ENCODE measurements around the gene GAS1. TPM values are rescaled to one million over a fixed set of nuclear protein-coding genes. Genes with fewer than 3 reads are reported as not detected.

The GAS1 gene
- total RNA-seq, 1 experiment from 2014 or later: 0.13 TPM

DNA sequence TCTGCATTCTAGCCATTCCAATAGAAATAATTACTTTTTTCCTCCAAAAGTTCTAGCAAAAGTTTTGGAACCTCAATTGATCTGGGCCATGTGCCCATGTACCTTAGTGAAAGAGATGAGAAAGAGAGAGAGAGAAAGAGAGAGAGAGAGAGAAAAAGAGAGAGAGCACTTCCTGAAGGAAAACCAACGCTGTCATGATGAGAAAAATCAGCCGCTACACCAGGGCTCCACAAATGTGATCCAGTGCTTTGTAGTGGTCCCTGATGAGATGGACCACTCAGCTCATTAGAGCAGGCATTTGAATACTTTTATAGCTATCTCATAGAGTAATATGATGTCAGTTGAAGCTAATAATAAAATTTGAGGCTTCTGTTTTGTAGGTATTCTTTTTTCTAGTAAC is 7.7 kb upstream of the GAS1 start:
- no peaks in the 10 kb centered on the region for H3K9me3 ChIP-seq (ENCODE audit: control insufficient read depth, insufficient read depth, low read depth, low read length)
- H3K27ac ChIP-seq (ENCODE audit: low read length): no peak overlapping the region
- H3K27me3 ChIP-seq (ENCODE audit: control insufficient read depth, insufficient read depth, low read length): no peaks in the 10 kb centered on the region
- intact Hi-C loops (cut with micrococcal nuclease; ENCODE audit: unreplicated experiment): no loop called here
- POLR2A ChIA-PET: no interaction called here
- TF ChIP-seq SIN3A (IDR thresholded peaks at IDR 0.05; ENCODE audit: borderline replicate concordance, insufficient read depth, low read depth, low read length): no peak
- no peak for TF ChIP-seq POLR2AphosphoS5 (IDR thresholded peaks at IDR 0.05; ENCODE audit: low read depth, low read length)
- no peak for TF ChIP-seq REST (IDR thresholded peaks at IDR 0.05; ENCODE audit: insufficient read depth in 1 of 2, low read depth in 2 of 2, low read length in 1 of 2)
- no peak for TF ChIP-seq TCF7L2 (IDR thresholded peaks at IDR 0.05; ENCODE audit: low read depth, low read length)
- no peak for TF ChIP-seq CTCF (IDR thresholded peaks at IDR 0.05)
- ATAC-seq (no peak), DNase-seq (ENCODE audit: low read depth, low spot score) (no peak)
- CTCF ChIA-PET: no interaction called here
- BruUV-seq (replicated peaks): no TSS peak
- H3K4me1 ChIP-seq (ENCODE audit: control insufficient read depth, insufficient read depth, low read length): no peaks in the 10 kb centered on the region
- no peak overlapping the region for H3K4me3 ChIP-seq (ENCODE audit: low read depth in 2 of 2, low read length in 2 of 2)
- H3K36me3 ChIP-seq (ENCODE audit: control insufficient read depth, insufficient read depth, low read length): no peaks in the 10 kb centered on the region
- in situ Hi-C loops (cut with HindIII; ENCODE audit: low pct_unique_long_range_greater_than_20kb, low sequenced_read_pairs): no loop called here

DNA sequence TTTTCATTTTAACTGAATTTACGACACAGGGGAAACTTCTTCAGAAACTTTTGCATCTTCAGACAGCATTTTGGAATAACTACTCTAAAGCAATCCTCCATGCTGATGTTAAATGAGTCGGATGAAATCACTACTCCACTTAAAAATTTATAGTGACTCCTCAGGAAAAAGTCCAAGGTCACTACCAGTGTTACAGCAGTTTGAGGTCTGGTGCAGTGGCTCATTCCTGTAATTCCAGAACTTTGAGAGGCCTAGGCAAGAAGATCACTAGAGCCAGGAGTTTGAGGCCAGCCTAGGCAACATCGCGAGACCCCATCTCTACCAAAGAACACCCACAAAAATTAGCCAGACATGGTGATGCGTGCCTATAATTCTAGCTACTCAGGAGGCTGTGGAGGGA is 5.9 kb upstream of the GAS1 start:
- no peak overlapping the region for H3K27ac ChIP-seq (ENCODE audit: low read length)
- H3K9me3 ChIP-seq (ENCODE audit: control insufficient read depth, insufficient read depth, low read depth, low read length): no peaks in the 10 kb centered on the region
- DNase-seq (ENCODE audit: low read depth, low spot score) (no peak), ATAC-seq (no peak)
- TF ChIP-seq POLR2AphosphoS5 (IDR thresholded peaks at IDR 0.05; ENCODE audit: low read depth, low read length): no peak
- TF ChIP-seq REST (IDR thresholded peaks at IDR 0.05; ENCODE audit: insufficient read depth in 1 of 2, low read depth in 2 of 2, low read length in 1 of 2): no peak
- TF ChIP-seq TCF7L2 (IDR thresholded peaks at IDR 0.05; ENCODE audit: low read depth, low read length): no peak
- TF ChIP-seq CTCF (IDR thresholded peaks at IDR 0.05): no peak
- TF ChIP-seq SIN3A (IDR thresholded peaks at IDR 0.05; ENCODE audit: borderline replicate concordance, insufficient read depth, low read depth, low read length): no peak
- intact Hi-C loops (cut with micrococcal nuclease; ENCODE audit: unreplicated experiment): no loop called here
- H3K36me3 ChIP-seq (ENCODE audit: control insufficient read depth, insufficient read depth, low read length): no peaks in the 10 kb centered on the region
- ChIA-PET POLR2A (no interaction called here), CTCF (no interaction called here)
- no peaks in the 10 kb centered on the region for H3K27me3 ChIP-seq (ENCODE audit: control insufficient read depth, insufficient read depth, low read length)
- in situ Hi-C loops (cut with HindIII; ENCODE audit: low pct_unique_long_range_greater_than_20kb, low sequenced_read_pairs): no loop called here
- BruUV-seq (replicated peaks): no TSS peak
- H3K4me1 ChIP-seq (ENCODE audit: control insufficient read depth, insufficient read depth, low read length): no peaks in the 10 kb centered on the region
- H3K4me3 ChIP-seq (ENCODE audit: low read depth in 2 of 2, low read length in 2 of 2): no peak overlapping the region
